ENCODE data around the gene SPRR4.

Gene SPRR4

GRCh38 chr1:152940614-152941013 is 29.8 kb upstream of the SPRR4 start:
- Histone ChIP-seq H4K20me1 (ENCODE audit: low read depth, low read length) (no peaks in the 10 kb centered on the region), H3K4me3 (ENCODE audit: insufficient read depth, low read length, poor library complexity, severe bottlenecking) (no peak overlapping the region), H3K27me3 (ENCODE audit: low read length) (no peaks in the 10 kb centered on the region), H3K9me3 (ENCODE audit: insufficient read depth, low read length) (no peaks in the 10 kb centered on the region), H3K4me2 (ENCODE audit: low read depth, low read length, poor library complexity, severe bottlenecking) (no peak overlapping the region), H3K79me2 (ENCODE audit: insufficient read depth, low read length) (no peaks in the 10 kb centered on the region), H2AFZ (ENCODE audit: low read depth, low read length, severe bottlenecking) (no peak overlapping the region), H3F3A (ENCODE audit: insufficient read depth) (no peaks in the 10 kb centered on the region), H3K27ac (ENCODE audit: low read depth, low read length) (no peak overlapping the region), H3K9me2 (replicated peaks; ENCODE audit: insufficient read depth, low read length) (no peaks in the 10 kb centered on the region), H3K36me3 (ENCODE audit: low read length) (no peaks in the 10 kb centered on the region), H3K9ac (ENCODE audit: low read length) (no peak overlapping the region)
- TF ChIP-seq EZH2phosphoT487 (conservative IDR thresholded peaks at IDR 0.05; ENCODE audit: low read length) (no peak), CTCF (IDR thresholded peaks at IDR 0.05; ENCODE audit: insufficient read depth, low read length, poor library complexity, severe bottlenecking) (no peak)

- no peaks in the 10 kb centered on the region for H3K27me3 ChIP-seq (ENCODE audit: low read length)
- TF ChIP-seq CTCF (IDR thresholded peaks at IDR 0.05; ENCODE audit: insufficient read depth, low read length, poor library complexity, severe bottlenecking) (no peak), EZH2phosphoT487 (conservative IDR thresholded peaks at IDR 0.05; ENCODE audit: low read length) (no peak)
- H3F3A ChIP-seq (ENCODE audit: insufficient read depth), result no peaks in the 10 kb centered on the region
- H3K36me3 ChIP-seq (ENCODE audit: low read length), result no peaks in the 10 kb centered on the region
- H3K9me2 ChIP-seq (replicated peaks; ENCODE audit: insufficient read depth, low read length), result no peaks in the 10 kb centered on the region
- no peak overlapping the region for H3K4me3 ChIP-seq (ENCODE audit: insufficient read depth, low read length, poor library complexity, severe bottlenecking)
- no peaks in the 10 kb centered on the region for H4K20me1 ChIP-seq (ENCODE audit: low read depth, low read length)
- no peaks in the 10 kb centered on the region for H3K79me2 ChIP-seq (ENCODE audit: insufficient read depth, low read length)
- no peak overlapping the region for H2AFZ ChIP-seq (ENCODE audit: low read depth, low read length, severe bottlenecking)
- H3K27ac ChIP-seq (ENCODE audit: low read depth, low read length), result no peak overlapping the region
- H3K9ac ChIP-seq (ENCODE audit: low read length), result no peak overlapping the region
- H3K9me3 ChIP-seq (ENCODE audit: insufficient read depth, low read length), result no peaks in the 10 kb centered on the region
- H3K4me2 ChIP-seq (ENCODE audit: low read depth, low read length, poor library complexity, severe bottlenecking), result no peak overlapping the region
Measured at GRCh38 chr1:152941037-152941711, 29.3 kb upstream of the SPRR4 start.

GRCh38 chr1:152942161-152942560 is 28.3 kb upstream of the SPRR4 start:
- H3K9ac ChIP-seq (ENCODE audit: low read length), result no peak overlapping the region
- no peaks in the 10 kb centered on the region for H3K36me3 ChIP-seq (ENCODE audit: low read length)
- H2AFZ ChIP-seq (ENCODE audit: low read depth, low read length, severe bottlenecking), result no peak overlapping the region
- H3K4me3 ChIP-seq (ENCODE audit: insufficient read depth, low read length, poor library complexity, severe bottlenecking), result no peak overlapping the region
- H3K9me2 ChIP-seq (replicated peaks; ENCODE audit: insufficient read depth, low read length), result no peaks in the 10 kb centered on the region
- H3K4me2 ChIP-seq (ENCODE audit: low read depth, low read length, poor library complexity, severe bottlenecking), result no peak overlapping the region
- TF ChIP-seq EZH2phosphoT487 (conservative IDR thresholded peaks at IDR 0.05; ENCODE audit: low read length), result no peak
- TF ChIP-seq CTCF (IDR thresholded peaks at IDR 0.05; ENCODE audit: insufficient read depth, low read length, poor library complexity, severe bottlenecking), result no peak
- H3K9me3 ChIP-seq (ENCODE audit: insufficient read depth, low read length), result no peaks in the 10 kb centered on the region
- H3K79me2 ChIP-seq (ENCODE audit: insufficient read depth, low read length), result no peaks in the 10 kb centered on the region
- H4K20me1 ChIP-seq (ENCODE audit: low read depth, low read length), result no peaks in the 10 kb centered on the region
- no peaks in the 10 kb centered on the region for H3K27me3 ChIP-seq (ENCODE audit: low read length)
- H3F3A ChIP-seq (ENCODE audit: insufficient read depth), result no peaks in the 10 kb centered on the region
- no peak overlapping the region for H3K27ac ChIP-seq (ENCODE audit: low read depth, low read length)
